Suprapubic skin (tissue), 4 donors: ENCODE measurements around the gene GARIN3.

Source experiments
- CTCF ChIP-seq, 2 donors: fragments of 200-600 bp in 1 of 2; fragments of 450-650 bp in 1 of 2; sonication (generic) in 1 of 2; IDR thresholded peaks; one replicate each; pipeline ENCODE4 v1.5.1; 2016 to 2019; ENCODE audit warnings: antibody characterized with exemption in 2 of 2, mild to moderate bottlenecking in 1 of 2, moderate library complexity in 1 of 2
- POLR2A ChIP-seq, 2 donors: fragments of 450-650 bp; IDR thresholded peaks; one replicate each; pipeline ENCODE4 v1.6.1; 2017; ENCODE audit warnings: antibody characterized with exemption in 2 of 2, mild to moderate bottlenecking in 2 of 2, moderate library complexity in 2 of 2
- POLR2AphosphoS5 ChIP-seq, 3 donors: sonication (generic); formaldehyde crosslinking; IDR thresholded peaks; one replicate each; pipeline ENCODE4 v1.6.1; 2017; ENCODE audit warnings: antibody characterized with exemption in 3 of 3

GRCh38 chr5:157205708-157206107, 39.6 kb upstream of the GARIN3 start:
- TF ChIP-seq POLR2AphosphoS5 (IDR thresholded peaks at IDR 0.05) = no peak
- no peak for TF ChIP-seq POLR2A (IDR thresholded peaks at IDR 0.05)
- no peak for TF ChIP-seq CTCF (IDR thresholded peaks at IDR 0.05)
